HCT116 (cell line): Measurements from ENCODE around the gene CDKAL1. TPM values are rescaled to one million over a fixed set of nuclear protein-coding genes. Genes with fewer than 3 reads are reported as not detected.

Experiments used
- ATAC-seq: fragments of 200-7000 bp; cut with Tn5 transposase; 2 replicates; pipeline ENCODE4 v1.9.1; 2020; ENCODE audit warnings: mild to moderate bottlenecking, moderate library complexity
- BruUV-seq: library from RNA; stranded (reverse); fragments of 400-500 nt; replicated peaks from 2 replicates; lab custom pipeline; 2021; lab: Mats Ljungman, UMichigan
- CTCF ChIA-PET: fragments of 300-600 bp; sonication (Branson Sonifier 250); formaldehyde crosslinking; loops from one replicate; lab custom pipeline; 2021; ENCODE audit warnings: antibody characterized with exemption; lab: Charles Lee
- POLR2A ChIA-PET: fragments of 300-600, 350-600 bp; sonication (Branson Sonifier 250); formaldehyde crosslinking; loops from one replicate; lab custom pipeline; 2021; ENCODE audit warnings: antibody characterized with exemption; lab: Charles Lee
- RAD21 ChIA-PET, 2 experiments: fragments of 300-600 bp; sonication (Branson Sonifier 250); formaldehyde crosslinking; loops; one replicate each; lab custom pipeline; 2023; ENCODE audit warnings: low total read pairs in 2 of 2; ENCODE audit not compliant: uncharacterized antibody in 2 of 2, unreplicated experiment in 2 of 2, low non-redundant PET in 1 of 2; lab: Charles Lee
- DNase-seq: peaks from one replicate; pipeline ENCODE4 v3.0.0-alpha.2; 2010; ENCODE audit warnings: low read depth, low spot score
- H2AFZ ChIP-seq: fragments of 200-600 bp; shearing (Covaris generic), sonication (generic); 2 replicates; pipeline ENCODE4 v1.6.1; 2017; ENCODE audit warnings: low read depth, mixed run types, mixed read lengths, antibody characterized with exemption, low read length; ENCODE audit not compliant: poor library complexity, severe bottlenecking
- H3K27ac ChIP-seq: 2 replicates; pipeline ENCODE4 v1.5.1; 2012; ENCODE audit warnings: low read depth, low read length
- H3K27me3 ChIP-seq: fragments of 200-600 bp; sonication (generic); 2 replicates; pipeline ENCODE4 v1.6.1; 2016; ENCODE audit warnings: mixed run types, low read length, mixed read lengths; ENCODE audit not compliant: insufficient read depth
- H3K36me3 ChIP-seq, 2 experiments: fragments of 200-500 bp in 1 of 2; fragments of 200-600 bp in 1 of 2; sonication (Bioruptor generic) in 1 of 2; sonication (generic) in 1 of 2; 2 replicates each; pipeline versions ENCODE4 v1.5.1 to v1.6.1; 2014 to 2016; ENCODE audit warnings: low read length in 2 of 2, inconsistent platforms in 1 of 2, mixed read lengths in 1 of 2, mixed run types in 1 of 2; ENCODE audit not compliant: insufficient read depth in 2 of 2, control insufficient read depth in 1 of 2
- H3K4me1 ChIP-seq, 2 experiments: fragments of 200-600 bp in 1 of 2; sonication (generic) in 1 of 2; 2 replicates each; pipeline versions ENCODE4 v1.5.1 to v1.6.1; 2012 to 2017; ENCODE audit warnings: low read length in 2 of 2, inconsistent platforms in 1 of 2, mild to moderate bottlenecking in 1 of 2, mixed read lengths in 1 of 2, mixed run types in 1 of 2, moderate library complexity in 1 of 2; ENCODE audit not compliant: insufficient read depth in 2 of 2, control insufficient read depth in 1 of 2
- H3K4me2 ChIP-seq: fragments of 200-600 bp; sonication (generic); 2 replicates; pipeline ENCODE4 v1.6.1; 2017; ENCODE audit warnings: mixed run types, low read length, mixed read lengths
- H3K4me3 ChIP-seq, 2 experiments: fragments of 200-600 bp in 1 of 2; sonication (generic) in 1 of 2; replicated peaks in 1 of 2; 2 replicates each; pipeline ENCODE4 v1.5.1; 2011 to 2016; ENCODE audit warnings: low read length in 2 of 2, control low read depth in 1 of 2, low read depth in 1 of 2, mild to moderate bottlenecking in 1 of 2, mixed read lengths in 1 of 2, mixed run types in 1 of 2
- H3K79me2 ChIP-seq: fragments of 200-600 bp; sonication (generic); 2 replicates; pipeline ENCODE4 v1.6.1; 2017; ENCODE audit warnings: mild to moderate bottlenecking, mixed run types, low read length, moderate library complexity, mixed read lengths; ENCODE audit not compliant: insufficient read depth
- H3K9ac ChIP-seq: fragments of 200-600 bp; sonication (generic); 2 replicates; pipeline ENCODE4 v1.6.1; 2016; ENCODE audit warnings: low read length, mixed read lengths
- H3K9me2 ChIP-seq: fragments of 200-600 bp; sonication (generic), shearing (Covaris generic); 2 replicates; pipeline ENCODE4 v1.6.1; 2017; ENCODE audit warnings: mixed run types, mild to moderate bottlenecking, moderate library complexity; ENCODE audit not compliant: insufficient read depth
- H3K9me3 ChIP-seq, 2 experiments: fragments of 200-500 bp in 1 of 2; fragments of 200-600 bp in 1 of 2; sonication (Bioruptor generic) in 1 of 2; sonication (generic) in 1 of 2; 2 replicates each; pipeline ENCODE4 v1.6.1; 2014 to 2017; ENCODE audit warnings: low read length in 2 of 2, mixed read lengths in 2 of 2, inconsistent platforms in 1 of 2, low read depth in 1 of 2, mild to moderate bottlenecking in 1 of 2, mixed run types in 1 of 2, moderate library complexity in 1 of 2; ENCODE audit not compliant: control insufficient read depth in 1 of 2, insufficient read depth in 1 of 2
- H4K20me1 ChIP-seq: fragments of 200-600 bp; sonication (generic), shearing (Covaris generic); 2 replicates; pipeline ENCODE4 v1.6.1; 2017; ENCODE audit warnings: mixed run types, mild to moderate bottlenecking, moderate library complexity; ENCODE audit not compliant: insufficient read depth
- ATF3 ChIP-seq: IDR thresholded peaks from 2 replicates; pipeline ENCODE4 v1.6.1; 2012
- CBX3 ChIP-seq: IDR thresholded peaks from 2 replicates; pipeline ENCODE4 v1.6.1; 2012; ENCODE audit warnings: low read depth
- CTCF ChIP-seq, 3 experiments: fragments of 200-600 bp in 1 of 3; sonication (generic) in 1 of 3; IDR thresholded peaks in 2 of 3; conservative IDR thresholded peaks in 1 of 3; 2 replicates each; pipeline ENCODE4 v1.5.1; 2012 to 2017; ENCODE audit warnings: low read depth in 2 of 3, low read length in 2 of 3, antibody characterized with exemption in 1 of 3, borderline replicate concordance in 1 of 3, control low read depth in 1 of 3, mild to moderate bottlenecking in 1 of 3, mixed read lengths in 1 of 3, mixed run types in 1 of 3, moderate library complexity in 1 of 3; ENCODE audit not compliant: insufficient read depth in 1 of 3
- EGR1 ChIP-seq: IDR thresholded peaks from 2 replicates; pipeline ENCODE4 v1.6.1; 2012; ENCODE audit warnings: low read depth
- ELF1 ChIP-seq: IDR thresholded peaks from 2 replicates; pipeline ENCODE4 v1.6.1; 2012; ENCODE audit warnings: low read depth, borderline replicate concordance
- EZH2phosphoT487 ChIP-seq: fragments of 200-600 bp; IDR thresholded peaks from 2 replicates; pipeline ENCODE4 v1.6.1; 2018; ENCODE audit warnings: antibody characterized with exemption, borderline replicate concordance
- MAX ChIP-seq: IDR thresholded peaks from 2 replicates; pipeline ENCODE4 v1.6.1; 2012
- POLR2AphosphoS5 ChIP-seq: IDR thresholded peaks from 2 replicates; pipeline ENCODE4 v1.6.1; 2011; ENCODE audit warnings: mild to moderate bottlenecking, low read depth, low read length, moderate library complexity
- RAD21 ChIP-seq: IDR thresholded peaks from 2 replicates; pipeline ENCODE4 v1.6.1; 2012; ENCODE audit warnings: low read depth, mild to moderate bottlenecking
- REST ChIP-seq: IDR thresholded peaks from 2 replicates; pipeline ENCODE4 v1.6.1; 2012; ENCODE audit warnings: low read depth
- SIN3A ChIP-seq: IDR thresholded peaks from 2 replicates; pipeline ENCODE4 v1.6.1; 2012; ENCODE audit warnings: low read depth
- SP1 ChIP-seq: IDR thresholded peaks from 2 replicates; pipeline ENCODE4 v1.6.1; 2012; ENCODE audit warnings: low read depth
- TCF7L2 ChIP-seq: IDR thresholded peaks from 2 replicates; pipeline ENCODE4 v1.7.0; 2011; ENCODE audit warnings: borderline replicate concordance, inconsistent platforms; ENCODE audit not compliant: insufficient read depth, insufficient read length; ENCODE audit errors: extremely low read depth
- YY1 ChIP-seq: IDR thresholded peaks from 2 replicates; pipeline ENCODE4 v1.6.1; 2011; ENCODE audit warnings: low read length, low read depth, moderate library complexity, mild to moderate bottlenecking; ENCODE audit not compliant: insufficient replicate concordance; ENCODE audit errors: extremely low read depth
- ZBTB33 ChIP-seq: IDR thresholded peaks from 2 replicates; pipeline ENCODE4 v1.6.1; 2011; ENCODE audit warnings: mild to moderate bottlenecking, low read length, moderate library complexity; ENCODE audit not compliant: insufficient replicate concordance; ENCODE audit errors: extremely low read depth
- ZNF274 ChIP-seq: fragments of 200-500 bp; sonication (Bioruptor generic); IDR thresholded peaks from 2 replicates; pipeline ENCODE4 v1.6.1; 2014; ENCODE audit warnings: mild to moderate bottlenecking, low read depth, low read length, inconsistent platforms
- intact Hi-C: fragments of 100-400 bp; cut with micrococcal nuclease; formaldehyde crosslinking; loops from 2 replicates; pipeline ENCODE4 v1.10.0; 2022
- total RNA-seq: library from RNA; stranded (reverse); gene quantifications from one replicate; pipeline ENCODE4 v1.2.1, GENCODE V29; 2021; ENCODE audit not compliant: unreplicated experiment

CDKAL1 gene
- total RNA-seq, 1 experiment from 2014 or later = 14.9 TPM

GRCh38 chr6:20983961-20984360 lies 449.7 kb downstream of the CDKAL1 start:
- Histone ChIP-seq H3K9ac (no peak overlapping the region), H2AFZ (no peak overlapping the region), H3K4me1 (peaks cover 0 to 2% of the 10 kb centered on the region in 2 experiments; a peak in 1 of 4 replicates), H3K4me3 (no peak overlapping the region), H3K4me2 (no peak overlapping the region), H3K27me3 (no peaks in the 10 kb centered on the region), H3K79me2 (no peaks in the 10 kb centered on the region), H4K20me1 (no peaks in the 10 kb centered on the region), H3K9me2 (no peaks in the 10 kb centered on the region), H3K27ac (no peak overlapping the region), H3K36me3 (no peaks in the 10 kb centered on the region), H3K9me3 (no peaks in the 10 kb centered on the region)
- intact Hi-C loops = no loop called here
- ChIA-PET POLR2A (no interaction called here), RAD21 (no interaction called here), CTCF (no interaction called here)
- BruUV-seq = no TSS peak
- TF ChIP-seq POLR2AphosphoS5 (no peak), RAD21 (no peak), ZNF274 (no peak), ELF1 (no peak), CBX3 (no peak), SIN3A (no peak), EZH2phosphoT487 (no peak), REST (no peak), ATF3 (no peak), CTCF (IDR thresholded peaks at IDR 0.05 in 2 of 3, conservative IDR thresholded peaks at IDR 0.05 in 1 of 3; ENCODE audit: borderline replicate concordance in 1 of 3, insufficient read depth in 1 of 3, low read depth in 2 of 3, low read length in 2 of 3) (no peak), YY1 (no peak), MAX (no peak), TCF7L2 (no peak), SP1 (no peak), ZBTB33 (no peak), EGR1 (no peak)
- no peak for ATAC-seq
- DNase-seq = no peak
